ENCODE data around the gene NPIPA7.
"Not testable (repeated sequence)": the region's sequence is repeated elsewhere in the genome, so short reads cannot be mapped to it uniquely, and the experiment has no call there.

GRCh38 chr16:16366552-16367284 lies 12.2 kb upstream of the NPIPA7 start:
- TF ChIP-seq ZNF24 (IDR thresholded peaks at IDR 0.05); IKZF2 (IDR thresholded peaks at IDR 0.05); SRF (IDR thresholded peaks at IDR 0.05; ENCODE audit: low read depth in 2 of 2, low read length in 2 of 2); FOXM1 (IDR thresholded peaks at IDR 0.05; ENCODE audit: low read depth, low read length); PRDM15 (CRISPR knock-in tag; IDR thresholded peaks at IDR 0.05); EP300 (IDR thresholded peaks at IDR 0.05; ENCODE audit: borderline replicate concordance in 1 of 2, control insufficient read depth in 1 of 2, low read depth in 2 of 2, low read length in 2 of 2): not testable (repeated sequence)
- TF ChIP-seq, protein P1, sequence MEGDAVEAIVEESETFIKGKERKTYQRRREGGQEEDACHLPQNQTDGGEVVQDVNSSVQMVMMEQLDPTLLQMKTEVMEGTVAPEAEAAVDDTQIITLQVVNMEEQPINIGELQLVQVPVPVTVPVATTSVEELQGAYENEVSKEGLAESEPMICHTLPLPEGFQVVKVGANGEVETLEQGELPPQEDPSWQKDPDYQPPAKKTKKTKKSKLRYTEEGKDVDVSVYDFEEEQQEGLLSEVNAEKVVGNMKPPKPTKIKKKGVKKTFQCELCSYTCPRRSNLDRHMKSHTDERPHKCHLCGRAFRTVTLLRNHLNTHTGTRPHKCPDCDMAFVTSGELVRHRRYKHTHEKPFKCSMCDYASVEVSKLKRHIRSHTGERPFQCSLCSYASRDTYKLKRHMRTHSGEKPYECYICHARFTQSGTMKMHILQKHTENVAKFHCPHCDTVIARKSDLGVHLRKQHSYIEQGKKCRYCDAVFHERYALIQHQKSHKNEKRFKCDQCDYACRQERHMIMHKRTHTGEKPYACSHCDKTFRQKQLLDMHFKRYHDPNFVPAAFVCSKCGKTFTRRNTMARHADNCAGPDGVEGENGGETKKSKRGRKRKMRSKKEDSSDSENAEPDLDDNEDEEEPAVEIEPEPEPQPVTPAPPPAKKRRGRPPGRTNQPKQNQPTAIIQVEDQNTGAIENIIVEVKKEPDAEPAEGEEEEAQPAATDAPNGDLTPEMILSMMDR (IDR thresholded peaks at IDR 0.05 in 2 of 3, conservative IDR thresholded peaks at IDR 0.05 in 1 of 3; ENCODE audit: control insufficient read depth in 2 of 3, extremely low read depth in 1 of 3, insufficient read depth in 1 of 3, low read depth in 3 of 3, low read length in 3 of 3) = not testable (repeated sequence)
